T-helper 1 cell treated with Interleukin-12 subunit alpha and Interleukin-12 subunit beta and Interleukin-4 antibody, amounts not matched to agents 30 μg/mL and 1 μg/mL, for 36 hours (primary cell): ENCODE results near the gene UNC5C.
"Not testable (repeated sequence)": the region's sequence is repeated elsewhere in the genome, so short reads cannot be mapped to it uniquely, and the experiment has no call there.

Source experiments
- H3K27ac Mint-ChIP-seq: one replicate; pipeline ENCODE4 v1.8.0; 2021; ENCODE audit warnings: mild to moderate bottlenecking, mixed read lengths
- H3K27me3 Mint-ChIP-seq: one replicate; pipeline ENCODE4 v1.8.0; 2021; ENCODE audit warnings: low read depth, mixed read lengths
- H3K36me3 Mint-ChIP-seq: one replicate; pipeline ENCODE4 v1.8.0; 2021; ENCODE audit warnings: low read depth, mixed read lengths
- H3K4me1 Mint-ChIP-seq: one replicate; pipeline ENCODE4 v1.8.0; 2021; ENCODE audit warnings: low read depth, mixed read lengths
- H3K4me3 Mint-ChIP-seq: one replicate; pipeline ENCODE4 v1.8.0; 2021; ENCODE audit warnings: mild to moderate bottlenecking, moderate library complexity, mixed read lengths
- H3K9me3 Mint-ChIP-seq: one replicate; pipeline ENCODE4 v1.8.0; 2021; ENCODE audit warnings: mixed read lengths

The UNC5C gene

DNA sequence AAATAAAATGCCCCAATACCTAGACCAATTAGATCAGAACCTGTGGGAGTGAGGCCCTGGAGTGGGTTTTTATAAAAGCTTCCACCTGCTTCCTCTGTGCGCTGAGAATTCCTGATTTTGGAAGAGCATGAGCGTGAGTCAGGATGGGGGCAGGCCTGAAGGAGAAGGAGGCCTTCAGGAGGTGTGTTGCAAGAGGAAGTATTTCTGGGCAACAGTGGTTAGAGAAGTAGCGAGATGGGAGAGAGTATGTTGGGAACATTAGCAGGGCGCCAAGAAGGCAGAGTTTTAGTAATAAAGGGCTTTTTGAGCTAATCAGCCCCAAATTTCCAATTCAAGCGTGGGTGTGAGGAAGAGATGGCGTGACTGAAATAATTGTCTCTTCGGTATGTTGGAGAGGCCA lies 349.8 kb downstream of the UNC5C start:
- H3K27me3 Mint-ChIP-seq, result no peaks in the 10 kb centered on the region
- no peak overlapping the region for H3K27ac Mint-ChIP-seq
- H3K9me3 Mint-ChIP-seq, result no peaks in the 10 kb centered on the region
- no peaks in the 10 kb centered on the region for H3K4me1 Mint-ChIP-seq
- H3K36me3 Mint-ChIP-seq, result no peaks in the 10 kb centered on the region
- no peak overlapping the region for H3K4me3 Mint-ChIP-seq

GRCh38 chr4:95197353-95197752 lies 351.4 kb downstream of the UNC5C start:
- Mint-ChIP-seq H3K27ac (no peak overlapping the region), H3K4me3 (no peak overlapping the region)

DNA sequence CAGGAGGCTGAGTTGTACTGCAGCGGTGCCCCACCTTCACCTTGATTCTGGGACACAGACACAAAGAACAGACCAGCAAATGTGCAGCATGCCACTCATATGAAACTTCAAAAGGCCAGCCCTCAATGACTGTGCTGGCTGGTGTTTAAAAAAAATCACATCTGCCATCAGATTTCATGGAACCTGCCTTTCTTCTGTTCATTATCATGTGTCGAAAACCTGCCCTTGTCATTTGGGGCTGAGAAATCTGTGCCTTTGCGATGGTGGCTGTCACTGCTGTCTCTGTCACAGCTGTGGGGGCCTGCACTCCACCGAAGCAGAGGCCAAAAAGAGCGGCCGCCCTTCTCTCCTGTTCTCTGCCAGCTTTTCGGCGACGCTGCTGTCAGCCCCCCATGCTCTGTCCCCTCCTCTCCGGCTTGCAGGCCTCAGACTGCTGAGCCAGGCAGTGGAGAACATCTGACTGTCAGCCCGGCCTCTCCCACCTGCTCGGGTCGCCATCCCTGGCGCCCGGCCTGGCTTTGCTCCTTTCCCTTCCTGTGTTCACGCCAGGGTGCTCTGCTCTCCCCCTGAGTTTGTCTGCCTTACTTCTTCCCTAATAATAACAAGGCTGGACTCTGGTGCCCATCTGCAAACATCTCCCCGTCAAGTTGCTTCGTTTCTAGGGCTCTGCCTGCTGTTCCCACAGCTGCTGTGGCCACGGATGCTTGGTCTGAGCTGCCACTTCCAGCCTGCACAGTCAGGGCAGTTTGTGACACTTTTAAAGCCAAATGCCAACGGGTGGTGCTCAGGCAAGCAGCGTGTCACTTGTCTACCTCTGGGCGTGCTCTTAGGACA lies 355.2 kb downstream of the UNC5C start:
- Mint-ChIP-seq H3K36me3 (no peaks in the 10 kb centered on the region), H3K27ac (no peak overlapping the region), H3K27me3 (no peaks in the 10 kb centered on the region)

More at GRCh38 chr4:95197353-95197752, 351.4 kb downstream of the UNC5C start:
- Mint-ChIP-seq H3K27me3 (no peaks in the 10 kb centered on the region), H3K4me1 (no peaks in the 10 kb centered on the region), H3K36me3 (no peaks in the 10 kb centered on the region), H3K9me3 (no peaks in the 10 kb centered on the region)

GRCh38 chr4:95191537-95191936 lies 357.2 kb downstream of the UNC5C start:
- Mint-ChIP-seq H3K9me3 (no peaks in the 10 kb centered on the region), H3K36me3 (no peaks in the 10 kb centered on the region), H3K4me1 (peaks cover 9% of the 10 kb centered on the region), H3K27ac (no peak overlapping the region), H3K4me3 (no peak overlapping the region), H3K27me3 (no peaks in the 10 kb centered on the region)

More for the DNA sequence above, 355.2 kb downstream of the UNC5C start:
- no peaks in the 10 kb centered on the region for H3K9me3 Mint-ChIP-seq
- H3K4me3 Mint-ChIP-seq, result no peak overlapping the region
- H3K4me1 Mint-ChIP-seq, result peaks cover 8% of the 10 kb centered on the region

DNA sequence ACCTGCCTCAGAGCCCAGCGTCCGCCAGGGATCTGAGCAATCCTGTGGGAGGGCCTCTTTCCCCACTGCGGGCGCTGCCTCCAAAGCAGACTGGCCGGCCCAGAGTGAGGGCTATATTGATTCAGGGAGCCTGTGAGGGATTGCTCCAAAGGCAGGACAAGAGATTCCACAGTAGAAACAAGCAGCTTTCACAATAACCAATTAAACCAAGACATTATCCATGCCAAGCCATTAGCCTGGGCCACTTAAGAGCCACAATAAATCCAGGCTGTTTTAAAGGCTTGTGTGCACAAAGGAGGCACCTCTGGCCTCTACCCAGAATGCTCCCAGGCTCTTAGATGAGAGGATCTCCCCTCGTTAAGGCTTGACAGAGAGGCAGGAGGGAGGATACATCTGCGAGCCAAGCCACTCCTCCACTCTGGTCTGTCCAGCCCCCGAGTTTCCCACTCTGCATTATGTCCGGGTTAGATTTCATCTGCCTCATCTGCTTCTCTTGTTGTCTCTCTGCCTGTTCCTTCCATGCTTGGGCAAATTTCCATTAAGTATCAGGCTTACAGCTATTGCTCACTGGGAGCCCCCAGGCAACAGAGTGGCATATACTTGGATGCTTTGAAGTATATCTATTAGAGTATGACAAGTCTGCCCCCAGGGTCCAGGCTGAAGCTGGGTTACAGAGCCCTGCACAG lies 357.9 kb downstream of the UNC5C start:
- Mint-ChIP-seq H3K4me1 (peaks cover 9% of the 10 kb centered on the region), H3K4me3 (no peak overlapping the region), H3K27me3 (no peaks in the 10 kb centered on the region), H3K27ac (no peak overlapping the region), H3K9me3 (no peaks in the 10 kb centered on the region), H3K36me3 (no peaks in the 10 kb centered on the region)

DNA sequence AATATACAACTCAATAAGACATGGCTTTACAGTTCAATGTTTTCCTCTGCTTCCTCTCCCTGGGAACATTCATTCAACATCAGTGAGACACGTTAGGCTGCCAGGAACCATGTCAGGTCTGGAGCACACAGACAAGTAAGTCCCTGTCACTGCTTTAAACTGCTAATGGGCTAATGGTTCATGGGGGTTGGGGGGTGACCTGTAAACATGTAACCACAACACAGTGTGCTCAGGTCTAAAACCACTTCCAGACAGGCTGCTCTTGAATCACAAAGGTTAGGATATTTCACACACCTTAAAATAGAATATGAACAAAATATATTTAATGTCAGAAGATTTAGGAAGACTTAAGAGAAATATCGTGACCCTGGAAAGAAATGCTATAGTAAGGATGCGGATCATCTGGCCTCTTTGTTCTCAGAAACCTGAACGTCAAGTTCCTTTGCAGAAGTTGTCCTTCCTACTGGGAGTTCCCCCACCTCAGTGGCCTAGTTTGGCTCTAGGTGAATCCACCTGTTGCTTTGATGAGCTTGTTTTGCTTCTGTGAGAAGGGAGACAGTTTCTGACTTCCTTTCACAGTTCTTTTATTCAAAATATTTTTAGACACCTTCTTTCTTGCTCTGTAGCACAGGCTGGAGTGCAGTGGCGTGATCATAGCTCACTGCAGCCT lies 359.9 kb downstream of the UNC5C start:
- no peak overlapping the region for H3K4me3 Mint-ChIP-seq
- no peaks in the 10 kb centered on the region for H3K27me3 Mint-ChIP-seq
- H3K36me3 Mint-ChIP-seq, result no peaks in the 10 kb centered on the region
- H3K4me1 Mint-ChIP-seq, result peaks cover 9% of the 10 kb centered on the region
- no peaks in the 10 kb centered on the region for H3K9me3 Mint-ChIP-seq
- H3K27ac Mint-ChIP-seq, result no peak overlapping the region

DNA sequence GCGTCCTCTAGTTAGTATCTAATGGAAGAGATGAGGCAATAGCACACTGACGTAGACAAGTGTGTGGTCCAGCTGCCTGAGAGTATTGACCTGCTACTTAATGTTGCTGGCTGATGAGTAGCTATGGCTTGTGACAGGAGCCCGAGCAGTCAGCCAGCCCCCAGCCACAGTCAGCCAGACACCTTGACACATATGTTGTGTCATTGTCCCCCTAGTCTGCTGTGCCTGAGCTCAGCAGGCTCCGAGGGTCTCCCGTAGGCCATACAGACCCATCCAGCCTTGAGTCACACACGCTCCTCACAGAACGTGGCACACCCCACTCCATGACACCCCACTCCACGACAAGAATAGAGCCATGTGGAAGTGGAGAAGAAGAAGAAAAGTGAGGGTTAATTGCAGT lies 362.1 kb downstream of the UNC5C start:
- H3K27me3 Mint-ChIP-seq, result no peaks in the 10 kb centered on the region
- no peaks in the 10 kb centered on the region for H3K36me3 Mint-ChIP-seq
- H3K4me3 Mint-ChIP-seq, result no peak overlapping the region
- H3K27ac Mint-ChIP-seq, result no peak overlapping the region
- peaks cover 9% of the 10 kb centered on the region for H3K4me1 Mint-ChIP-seq
- no peaks in the 10 kb centered on the region for H3K9me3 Mint-ChIP-seq

GRCh38 chr4:95183656-95184408 lies 364.9 kb downstream of the UNC5C start:
- Mint-ChIP-seq H3K27me3 (no peaks in the 10 kb centered on the region), H3K4me3 (no peak overlapping the region), H3K27ac (no peak overlapping the region), H3K36me3 (no peaks in the 10 kb centered on the region), H3K9me3 (no peaks in the 10 kb centered on the region), H3K4me1 (peaks cover 4% of the 10 kb centered on the region)

GRCh38 chr4:95181996-95182306 lies 366.8 kb downstream of the UNC5C start:
- Mint-ChIP-seq H3K27ac (no peak overlapping the region), H3K36me3 (no peaks in the 10 kb centered on the region), H3K4me3 (no peak overlapping the region), H3K9me3 (no peaks in the 10 kb centered on the region), H3K4me1 (peaks cover 2% of the 10 kb centered on the region), H3K27me3 (no peaks in the 10 kb centered on the region)

DNA sequence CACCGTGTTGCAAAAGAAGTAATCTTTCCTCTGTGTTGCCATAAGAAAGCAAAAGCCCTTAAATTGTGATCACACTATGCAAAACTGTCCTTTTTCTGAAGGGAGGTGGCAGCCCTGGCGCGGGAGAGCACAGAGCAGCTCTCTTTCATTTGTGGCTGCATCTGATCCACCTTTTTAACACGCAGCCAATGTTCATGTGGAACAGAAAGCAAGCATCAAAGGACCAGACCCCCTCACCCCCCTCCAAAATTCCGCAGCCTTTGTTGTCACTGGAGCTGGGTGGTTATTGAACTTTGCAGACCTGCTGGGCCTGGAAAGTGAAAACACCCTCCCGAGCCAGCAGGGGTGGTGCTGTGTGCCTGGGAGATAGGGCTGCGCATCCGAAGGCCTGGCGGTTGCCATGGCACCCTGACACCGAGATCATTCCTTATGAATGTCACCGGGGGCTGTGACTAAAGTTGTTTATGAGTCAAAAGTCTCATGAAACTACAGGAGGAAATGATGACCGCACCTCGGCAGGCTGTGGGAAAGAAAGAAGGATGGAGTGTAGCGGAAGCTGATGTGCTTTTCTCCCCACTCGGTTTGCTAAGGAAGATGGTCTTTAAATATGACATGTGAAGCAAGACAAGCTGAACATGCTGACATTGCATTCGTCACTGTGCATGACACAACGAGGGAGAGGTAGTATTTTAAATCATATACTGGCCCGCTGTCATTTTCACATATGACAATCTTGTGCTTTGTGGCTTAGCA lies 367.4 kb downstream of the UNC5C start:
- Mint-ChIP-seq H3K36me3 (no peaks in the 10 kb centered on the region), H3K27ac (no peak overlapping the region), H3K27me3 (no peaks in the 10 kb centered on the region), H3K4me3 (no peak overlapping the region), H3K4me1 (peaks cover 2% of the 10 kb centered on the region), H3K9me3 (no peaks in the 10 kb centered on the region)

- Mint-ChIP-seq H3K4me1 (peaks cover 2% of the 10 kb centered on the region), H3K4me3 (no peak overlapping the region), H3K9me3 (no peaks in the 10 kb centered on the region), H3K27ac (no peak overlapping the region), H3K36me3 (no peaks in the 10 kb centered on the region), H3K27me3 (no peaks in the 10 kb centered on the region)
Measured at GRCh38 chr4:95180531-95181242, 368.1 kb downstream of the UNC5C start.

DNA sequence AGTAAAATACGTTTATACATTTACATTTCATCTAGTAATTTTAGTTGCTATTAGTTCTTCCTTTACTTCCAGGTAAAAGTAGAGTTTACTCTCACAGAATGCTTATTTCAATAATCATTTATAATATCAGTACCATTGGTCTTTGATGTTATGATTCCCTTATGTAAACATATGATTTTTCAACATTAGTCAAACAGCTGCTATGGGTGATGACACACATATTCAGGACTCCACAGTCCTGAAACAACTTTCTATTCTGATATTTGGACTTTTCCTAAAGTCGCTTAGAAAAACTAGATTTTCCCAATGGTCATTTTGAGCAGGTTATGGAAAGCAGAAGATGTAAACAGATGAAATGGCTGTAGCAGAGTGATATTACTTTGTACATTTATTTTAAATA lies 369.8 kb downstream of the UNC5C start:
- H3K4me1 Mint-ChIP-seq, result peaks cover 2% of the 10 kb centered on the region
- no peak overlapping the region for H3K27ac Mint-ChIP-seq
- H3K4me3 Mint-ChIP-seq, result no peak overlapping the region
- H3K36me3 Mint-ChIP-seq, result no peaks in the 10 kb centered on the region
- H3K9me3 Mint-ChIP-seq, result no peaks in the 10 kb centered on the region
- H3K27me3 Mint-ChIP-seq, result no peaks in the 10 kb centered on the region

DNA sequence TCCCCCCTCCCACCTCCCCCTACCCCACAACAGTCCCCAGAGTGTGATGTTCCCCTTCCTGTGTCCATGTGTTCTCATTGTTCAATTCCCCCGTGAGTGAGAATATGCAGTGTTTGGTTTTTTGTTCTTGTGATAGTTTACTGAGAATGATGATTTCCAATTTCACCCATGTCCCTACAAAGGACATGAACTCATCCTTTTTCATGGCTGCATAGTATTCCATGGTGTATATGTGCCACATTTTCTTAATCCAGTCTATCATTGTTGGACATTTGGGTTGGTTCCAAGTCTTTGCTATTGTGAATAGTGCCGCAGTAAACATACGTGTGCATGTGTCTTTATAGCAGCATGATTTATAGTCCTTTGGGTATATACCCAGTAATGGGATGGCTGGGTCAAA lies 377.4 kb downstream of the UNC5C start:
- H3K4me1 Mint-ChIP-seq, H3K36me3 Mint-ChIP-seq, H3K4me3 Mint-ChIP-seq, H3K9me3 Mint-ChIP-seq, H3K27ac Mint-ChIP-seq: not testable (repeated sequence)
- H3K27me3 Mint-ChIP-seq, result peaks cover 11% of the 10 kb centered on the region
